ENCODE measurements around the gene INPP5F.

Gene INPP5F

DNA sequence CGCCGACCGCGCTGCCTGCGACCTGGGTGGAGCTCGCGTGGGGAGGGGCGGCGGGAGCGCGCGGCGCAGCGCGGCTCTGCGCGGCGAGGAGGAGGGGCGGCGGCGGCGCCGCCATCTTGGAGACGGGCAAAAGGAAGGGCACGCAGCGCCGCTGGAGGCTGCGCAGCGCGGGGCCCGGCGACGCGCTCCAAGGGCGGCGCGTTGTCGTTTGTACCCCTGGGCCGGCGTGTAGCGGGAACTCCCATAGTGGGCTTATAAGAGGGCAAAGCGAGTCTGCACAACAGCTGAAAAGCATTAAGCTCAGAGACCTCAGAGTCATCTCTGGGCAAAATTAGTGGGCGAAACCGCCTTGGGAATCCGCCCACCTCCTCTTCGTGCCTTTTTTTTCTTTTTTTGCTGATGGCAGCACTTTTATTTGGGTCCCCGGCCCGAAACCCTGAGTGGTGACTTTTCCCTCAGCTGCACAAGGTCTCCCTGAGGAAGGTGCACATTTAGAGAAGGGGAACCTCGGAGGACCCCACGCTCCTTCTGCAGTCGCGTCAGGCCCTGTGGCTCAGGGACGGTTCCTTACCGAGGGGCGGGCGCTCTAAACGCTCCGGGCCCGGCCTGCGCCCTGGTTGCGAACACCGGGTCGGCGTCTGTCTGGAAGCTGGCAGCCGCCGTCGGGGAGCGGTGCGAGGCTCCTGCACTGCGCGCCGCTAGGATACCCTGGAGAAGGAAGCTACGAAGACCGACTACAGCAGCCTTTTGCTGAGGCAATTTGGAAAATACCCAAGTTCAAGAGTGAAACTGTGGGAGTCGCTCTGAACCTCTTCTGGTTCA lies 147.2 kb downstream of the INPP5F start:
- peak; percentile 7 for DNase-seq

GRCh38 chr10:119878524-119878923 lies 152.7 kb downstream of the INPP5F start:
- no peak for DNase-seq

All from NCI-H1694 (cell line).